Measurements from ENCODE around the gene PDPR. TPM values are rescaled to one million over a fixed set of nuclear protein-coding genes. Genes with fewer than 3 reads are reported as not detected.
"Not testable (repeated sequence)": the region's sequence is repeated elsewhere in the genome, so short reads cannot be mapped to it uniquely, and the experiment has no call there.

PDPR gene
- total RNA-seq, 1 experiment from 2014 or later = 9.4 TPM

GRCh38 chr16:70147853-70148252 is 33.7 kb downstream of the PDPR start:
- H3K9me3 ChIP-seq (ENCODE audit: low read length); H3K27me3 ChIP-seq (ENCODE audit: low read length); H3K9me2 ChIP-seq (replicated peaks; ENCODE audit: low read length); ATAC-seq; H3K79me2 ChIP-seq (ENCODE audit: low read length); DNase-seq; H3K9ac ChIP-seq (ENCODE audit: low read length); CTCF ChIA-PET; H3K4me1 ChIP-seq (ENCODE audit: insufficient read depth, low read length); BruUV-seq (replicated peaks); H2AFZ ChIP-seq (ENCODE audit: low read length); POLR2A ChIA-PET (ENCODE audit: unreplicated experiment); H3K4me2 ChIP-seq (ENCODE audit: low read length); H3F3A ChIP-seq (ENCODE audit: low read length, unreplicated experiment); H3K4me3 ChIP-seq (ENCODE audit: low read length); H3K27ac ChIP-seq (ENCODE audit: low read length); intact Hi-C loops (cut with micrococcal nuclease); H4K20me1 ChIP-seq (ENCODE audit: low read length): not testable (repeated sequence)
- H3K36me3 ChIP-seq (ENCODE audit: low read depth, low read length) = peaks cover 18% of the 10 kb centered on the region

GRCh38 chr16:70148453-70148852 is 34.3 kb downstream of the PDPR start:
- H3K4me1 ChIP-seq (ENCODE audit: insufficient read depth, low read length); H2AFZ ChIP-seq (ENCODE audit: low read length); H4K20me1 ChIP-seq (ENCODE audit: low read length); H3K27ac ChIP-seq (ENCODE audit: low read length); DNase-seq; H3K27me3 ChIP-seq (ENCODE audit: low read length); BruUV-seq (replicated peaks); H3K4me3 ChIP-seq (ENCODE audit: low read length); H3K9me3 ChIP-seq (ENCODE audit: low read length); POLR2A ChIA-PET (ENCODE audit: unreplicated experiment); ATAC-seq; intact Hi-C loops (cut with micrococcal nuclease); H3K9ac ChIP-seq (ENCODE audit: low read length); CTCF ChIA-PET; H3F3A ChIP-seq (ENCODE audit: low read length, unreplicated experiment); H3K79me2 ChIP-seq (ENCODE audit: low read length); H3K9me2 ChIP-seq (replicated peaks; ENCODE audit: low read length); H3K4me2 ChIP-seq (ENCODE audit: low read length): not testable (repeated sequence)
- peaks cover 22% of the 10 kb centered on the region for H3K36me3 ChIP-seq (ENCODE audit: low read depth, low read length)

DNA sequence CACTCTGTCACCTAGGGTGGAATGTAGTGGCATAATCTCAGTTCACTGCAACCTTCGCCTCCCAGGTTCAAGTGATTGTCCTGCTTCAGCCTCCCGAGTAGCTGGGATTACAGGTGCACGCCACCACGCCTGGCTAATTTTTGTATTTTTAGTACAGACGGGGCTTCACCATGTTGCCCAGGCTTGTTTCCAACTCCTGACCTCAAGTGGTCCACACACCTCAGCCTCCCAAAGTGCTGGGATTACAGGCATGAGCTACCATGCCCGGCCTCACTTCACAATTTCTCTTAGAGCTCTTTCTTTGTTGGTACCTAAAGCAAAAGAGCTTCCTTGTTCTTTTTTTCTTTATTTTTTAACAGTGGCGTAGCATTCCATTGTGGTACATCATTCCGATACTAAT is 35.2 kb downstream of the PDPR start:
- POLR2A ChIA-PET (ENCODE audit: unreplicated experiment); H3K27ac ChIP-seq (ENCODE audit: low read length); H3K9me3 ChIP-seq (ENCODE audit: low read length); CTCF ChIA-PET; H3K9me2 ChIP-seq (replicated peaks; ENCODE audit: low read length); H3K4me2 ChIP-seq (ENCODE audit: low read length); intact Hi-C loops (cut with micrococcal nuclease); H4K20me1 ChIP-seq (ENCODE audit: low read length); H3K27me3 ChIP-seq (ENCODE audit: low read length); H3F3A ChIP-seq (ENCODE audit: low read length, unreplicated experiment); H3K4me1 ChIP-seq (ENCODE audit: insufficient read depth, low read length); H3K9ac ChIP-seq (ENCODE audit: low read length); H3K79me2 ChIP-seq (ENCODE audit: low read length); H2AFZ ChIP-seq (ENCODE audit: low read length); ATAC-seq; DNase-seq; BruUV-seq (replicated peaks); H3K4me3 ChIP-seq (ENCODE audit: low read length): not testable (repeated sequence)
- H3K36me3 ChIP-seq (ENCODE audit: low read depth, low read length) = peaks cover 22% of the 10 kb centered on the region

DNA sequence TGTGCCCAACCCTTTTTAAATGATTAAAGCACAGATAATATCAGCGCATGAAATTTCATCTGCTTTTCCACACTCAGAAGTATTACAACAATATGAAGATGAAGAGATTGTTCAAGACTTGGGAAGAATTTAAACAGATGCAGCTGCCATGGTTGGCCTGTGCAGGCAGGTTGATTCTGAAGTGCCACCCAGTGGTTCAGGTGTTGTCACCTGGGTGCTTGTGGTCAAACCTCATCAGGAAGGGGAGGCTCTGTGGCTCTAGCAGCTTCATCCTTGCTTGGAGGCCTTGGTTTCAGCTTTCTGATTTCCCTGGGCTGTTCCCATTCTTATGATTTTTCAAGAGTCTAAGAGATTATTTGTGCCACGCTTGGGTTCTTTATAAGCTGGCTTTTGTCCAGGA is 37.3 kb downstream of the PDPR start:
- H3K27ac ChIP-seq (ENCODE audit: low read length) = no peak overlapping the region
- no peak overlapping the region for H2AFZ ChIP-seq (ENCODE audit: low read length)
- no peaks in the 10 kb centered on the region for H4K20me1 ChIP-seq (ENCODE audit: low read length)
- ChIA-PET POLR2A (ENCODE audit: unreplicated experiment) (no interaction called here), CTCF (no interaction called here)
- TF ChIP-seq EZH2phosphoT487 (IDR thresholded peaks at IDR 0.05; ENCODE audit: borderline replicate concordance, low read length) = no peak
- TF ChIP-seq CTCF (conservative IDR thresholded peaks at IDR 0.05; ENCODE audit: low read depth, low read length) = peak; percentile 17; the same call in 1 of the 2 replicates
- H3K9ac ChIP-seq (ENCODE audit: low read length) = no peak overlapping the region
- intact Hi-C loops (cut with micrococcal nuclease) = no loop called here
- DNase-seq (no peak), ATAC-seq (no peak)
- no peaks in the 10 kb centered on the region for H3K27me3 ChIP-seq (ENCODE audit: low read length)
- H3K4me2 ChIP-seq (ENCODE audit: low read length) = no peak overlapping the region
- no peaks in the 10 kb centered on the region for H3K9me2 ChIP-seq (replicated peaks; ENCODE audit: low read length)
- H3K36me3 ChIP-seq (ENCODE audit: low read depth, low read length) = peaks cover 27% of the 10 kb centered on the region
- BruUV-seq (replicated peaks) = no TSS peak
- no peaks in the 10 kb centered on the region for H3K9me3 ChIP-seq (ENCODE audit: low read length)
- no peaks in the 10 kb centered on the region for H3F3A ChIP-seq (ENCODE audit: low read length, unreplicated experiment)
- no peaks in the 10 kb centered on the region for H3K4me1 ChIP-seq (ENCODE audit: insufficient read depth, low read length)
- H3K4me3 ChIP-seq (ENCODE audit: low read length) = no peak overlapping the region
- no peaks in the 10 kb centered on the region for H3K79me2 ChIP-seq (ENCODE audit: low read length)

All from PC-3 (cell line).